SW480 (cell line): ENCODE results near the gene AOC3.
"Not testable (repeated sequence)": the region's sequence is repeated elsewhere in the genome, so short reads cannot be mapped to it uniquely, and the experiment has no call there.

ENCODE experiments used
- DNase-seq: peaks from one replicate; pipeline ENCODE4 v3.0.0-alpha.2; 2016; ENCODE audit warnings: low spot score

The AOC3 gene

GRCh38 chr17:42844271-42844670, 6.7 kb upstream of the AOC3 start, which contains the start of gene AOC2:
AOC2 (plus strand) TSS chr17:42844580; CDS start chr17:42844627, 47 bp downstream.
- no peak for DNase-seq

GRCh38 chr17:42844761-42845555, 6.0 kb upstream of the AOC3 start:
- no peak for DNase-seq

GRCh38 chr17:42845556-42845917, 5.5 kb upstream of the AOC3 start:
- no peak for DNase-seq

- DNase-seq, result no peak
Measured at GRCh38 chr17:42845918-42846593, 4.9 kb upstream of the AOC3 start.

GRCh38 chr17:42846594-42847280, 4.3 kb upstream of the AOC3 start:
- DNase-seq, result no peak

- DNase-seq, result no peak
Measured at GRCh38 chr17:42848093-42848492, 2.9 kb upstream of the AOC3 start.

GRCh38 chr17:42849031-42849430, 2.0 kb upstream of the AOC3 start:
- DNase-seq, result no peak

GRCh38 chr17:42849451-42850181, 1.4 kb upstream of the AOC3 start:
- DNase-seq, result no peak

GRCh38 chr17:42851371-42852240, 607 bp downstream of the AOC3 start:
- not testable (repeated sequence) for DNase-seq

- no peak for DNase-seq
Measured at GRCh38 chr17:42852351-42852750, 1.4 kb downstream of the AOC3 start.

GRCh38 chr17:42853004-42853403, 2.0 kb downstream of the AOC3 start:
- no peak for DNase-seq

- DNase-seq, result no peak
Measured at GRCh38 chr17:42853597-42853967, 2.6 kb downstream of the AOC3 start.

- DNase-seq, result no peak
Measured at GRCh38 chr17:42853968-42854790, 3.2 kb downstream of the AOC3 start.

- no peak for DNase-seq
Measured at GRCh38 chr17:42855048-42855596, 4.1 kb downstream of the AOC3 start.

- DNase-seq, result not testable (repeated sequence)
Measured at GRCh38 chr17:42856093-42856492, 5.1 kb downstream of the AOC3 start.

GRCh38 chr17:42856516-42856915, 5.5 kb downstream of the AOC3 start:
- not testable (repeated sequence) for DNase-seq

GRCh38 chr17:42857389-42857788, 6.4 kb downstream of the AOC3 start:
- DNase-seq, result no peak

- DNase-seq, result no peak
Measured at GRCh38 chr17:42865638-42866094, 14.7 kb downstream of the AOC3 start.

- no peak for DNase-seq
Measured at GRCh38 chr17:42866216-42866615, 15.2 kb downstream of the AOC3 start.
